CD4-positive, alpha-beta T cell treated with Interferon alpha-2 for 1 hour (primary cell): ENCODE data around the gene CMYA5.
A peak's percentile ranks its signal among the peaks of the same experiment; 100 is the strongest.
"Not testable (repeated sequence)": the region's sequence is repeated elsewhere in the genome, so short reads cannot be mapped to it uniquely, and the experiment has no call there.

Experiments
- DNase-seq, 2 donors: peaks; one replicate each; pipeline ENCODE4 v3.0.0-alpha.2; 2020 to 2022

Gene CMYA5

DNA sequence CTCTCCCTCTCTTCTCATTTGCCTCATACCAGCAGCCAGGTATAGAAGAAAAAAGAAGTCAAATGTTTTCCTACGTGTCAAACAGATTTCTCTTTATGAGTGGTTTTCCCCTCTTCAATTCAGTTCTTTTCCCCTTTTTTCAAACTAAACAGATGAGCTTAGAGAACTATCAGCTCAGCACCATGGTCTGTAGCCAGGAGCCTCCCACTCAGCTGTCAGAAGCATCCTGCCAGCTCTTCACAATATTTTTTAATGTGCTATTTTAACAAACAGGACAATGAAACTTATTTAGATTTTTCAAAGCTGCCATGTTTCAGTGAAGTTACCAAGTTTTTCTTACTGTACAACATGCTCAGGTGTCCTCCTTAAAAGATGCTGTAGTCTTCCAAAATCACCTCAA, 63.5 kb downstream of the CMYA5 start:
- DNase-seq: no peak

DNA sequence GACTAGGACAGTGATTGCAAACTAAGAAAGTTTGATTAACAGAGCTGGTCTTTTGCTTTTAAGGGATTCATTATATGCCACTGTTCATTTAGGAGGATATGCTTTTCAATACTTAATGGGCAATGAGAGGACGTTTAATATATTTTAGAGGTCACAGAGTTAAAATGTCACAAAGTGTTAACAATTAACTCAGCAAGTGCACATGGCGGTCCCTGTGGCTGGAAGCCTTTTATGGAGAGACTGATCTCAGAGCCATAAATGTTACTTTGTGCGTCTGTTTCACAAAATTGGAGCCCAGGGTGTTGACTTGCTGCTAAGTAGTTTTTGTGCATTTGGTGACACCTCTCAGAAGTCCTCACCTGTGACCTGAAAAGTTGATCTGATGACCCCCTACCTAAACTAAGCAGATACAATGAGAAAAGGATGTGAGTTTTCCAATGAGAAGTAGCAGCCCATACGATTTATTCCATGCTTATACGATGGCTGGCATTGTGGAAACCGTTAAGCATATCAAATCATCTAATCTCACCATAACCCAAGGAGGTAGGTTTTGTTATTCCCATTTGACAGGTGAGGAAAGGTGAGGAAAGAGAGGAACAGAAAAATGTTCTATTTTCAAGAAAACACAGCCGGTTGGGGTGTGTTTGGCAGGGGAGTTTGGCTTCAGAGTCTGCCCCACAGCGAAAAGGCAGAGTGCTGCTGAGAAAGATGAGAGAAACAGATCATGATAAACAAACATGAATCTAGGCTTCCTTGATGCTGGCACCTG, 64.4 kb downstream of the CMYA5 start:
- no peak for DNase-seq

DNA sequence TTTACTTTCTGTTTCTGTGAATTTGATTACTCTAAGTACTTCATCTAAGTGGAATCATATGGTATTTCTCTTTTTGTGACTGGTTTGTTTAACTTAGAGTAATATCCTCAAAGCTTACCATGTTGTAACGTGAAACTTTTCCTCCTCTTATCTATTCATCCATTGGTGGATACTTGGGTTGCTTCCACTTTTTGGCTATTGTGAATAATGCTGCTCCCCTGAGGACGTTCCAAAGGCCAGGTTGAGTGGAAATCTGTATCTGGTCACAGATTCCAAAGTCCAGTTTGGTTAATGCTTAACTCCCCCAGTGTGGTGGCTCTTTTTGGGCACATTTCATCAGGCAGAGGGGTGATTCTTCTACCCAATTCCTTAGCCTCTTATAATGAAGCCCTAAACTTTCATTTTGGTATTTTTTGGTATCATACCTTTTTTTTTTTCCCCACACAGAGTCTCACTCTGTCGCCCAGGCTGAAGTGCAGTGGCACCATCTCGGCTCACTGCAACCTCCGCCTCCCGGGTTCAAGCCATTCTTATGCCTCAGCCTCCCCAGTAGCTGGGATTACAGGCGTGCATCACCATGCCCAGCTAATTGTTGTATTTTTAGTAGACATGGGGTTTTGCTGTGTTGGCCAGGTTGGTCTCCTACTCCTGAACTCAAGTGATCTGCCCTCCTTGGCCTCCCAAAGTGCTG, 65.4 kb downstream of the CMYA5 start:
- DNase-seq: no peak

GRCh38 chr5:79756076-79756475, 66.4 kb downstream of the CMYA5 start:
- no peak for DNase-seq

DNA sequence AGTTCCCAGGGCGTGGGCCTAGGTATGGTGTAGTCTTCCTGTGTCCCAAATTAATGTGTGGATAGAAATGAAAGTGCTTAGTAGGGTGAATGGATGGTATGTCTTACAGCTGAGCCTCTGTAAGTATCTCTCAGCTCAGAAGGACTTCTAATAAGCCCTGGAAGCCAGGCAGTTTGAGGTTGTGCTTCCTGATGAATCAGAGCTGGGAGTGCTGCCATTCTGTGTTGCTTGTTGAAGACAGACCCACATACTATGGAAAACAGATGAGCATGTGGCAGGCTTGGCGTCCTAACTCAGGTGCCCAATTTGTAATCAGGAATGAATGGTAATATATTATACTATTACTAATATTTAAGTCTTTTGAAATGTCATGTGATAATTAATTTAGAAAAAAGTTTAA, 69.8 kb downstream of the CMYA5 start:
- DNase-seq: no peak

DNA sequence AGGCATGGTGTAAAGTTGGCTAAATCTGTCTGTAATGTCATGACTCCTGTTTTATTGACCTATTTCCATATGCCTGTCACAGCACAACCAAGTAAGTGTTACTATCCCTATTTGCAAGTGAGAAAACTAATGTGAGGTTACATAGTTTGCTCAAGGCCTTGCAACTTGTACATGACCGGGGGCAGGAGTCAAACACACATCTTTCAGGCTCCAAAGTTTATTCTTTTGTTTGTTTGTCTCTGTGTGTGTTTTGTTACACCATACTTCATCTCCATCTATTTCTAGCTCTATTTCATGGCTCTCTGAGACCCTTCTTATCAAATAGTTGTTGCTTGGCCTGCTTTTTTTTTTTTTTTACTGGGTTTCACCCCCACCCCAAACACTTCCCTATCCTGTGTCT, 70.2 kb downstream of the CMYA5 start:
- DNase-seq: no peak

DNA sequence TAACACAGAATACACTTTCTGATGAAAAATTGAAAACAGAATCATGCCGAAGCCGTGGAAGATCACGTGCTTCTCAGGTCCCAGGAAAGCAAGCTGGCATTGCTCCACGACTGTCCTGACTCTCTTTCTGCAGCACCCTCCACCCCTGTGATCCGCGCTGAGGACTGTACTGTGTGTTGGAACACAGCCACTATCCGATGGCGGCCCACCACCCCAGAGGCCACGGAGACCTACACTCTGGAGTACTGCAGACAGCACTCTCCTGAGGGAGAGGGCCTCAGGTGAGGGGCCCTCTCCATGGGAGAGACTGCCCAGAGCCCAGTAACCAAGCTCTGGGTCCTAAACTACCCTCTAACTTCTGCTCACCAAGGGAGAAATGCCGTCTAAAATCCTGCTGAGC, 73.3 kb downstream of the CMYA5 start:
- DNase-seq: no peak

DNA sequence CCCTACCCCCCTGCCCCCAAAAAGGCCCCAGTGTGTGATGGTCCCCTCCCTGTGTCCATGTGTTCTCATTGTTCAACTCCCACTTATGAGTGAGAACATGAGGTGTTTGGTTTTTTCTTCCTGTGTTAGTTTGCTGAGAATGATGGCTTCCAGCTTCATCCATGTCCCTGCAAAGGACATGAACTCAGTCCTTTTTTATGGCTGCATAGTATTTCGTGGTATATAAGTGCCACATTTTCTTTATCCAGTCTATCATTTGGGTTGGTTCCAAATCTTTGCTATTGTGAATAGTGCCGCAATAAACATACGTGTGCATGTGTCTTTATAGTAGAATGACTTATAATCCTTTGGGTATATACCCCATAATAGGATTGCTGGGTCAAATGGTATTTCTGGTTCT, 74.5 kb downstream of the CMYA5 start:
- not testable (repeated sequence) for DNase-seq

DNA sequence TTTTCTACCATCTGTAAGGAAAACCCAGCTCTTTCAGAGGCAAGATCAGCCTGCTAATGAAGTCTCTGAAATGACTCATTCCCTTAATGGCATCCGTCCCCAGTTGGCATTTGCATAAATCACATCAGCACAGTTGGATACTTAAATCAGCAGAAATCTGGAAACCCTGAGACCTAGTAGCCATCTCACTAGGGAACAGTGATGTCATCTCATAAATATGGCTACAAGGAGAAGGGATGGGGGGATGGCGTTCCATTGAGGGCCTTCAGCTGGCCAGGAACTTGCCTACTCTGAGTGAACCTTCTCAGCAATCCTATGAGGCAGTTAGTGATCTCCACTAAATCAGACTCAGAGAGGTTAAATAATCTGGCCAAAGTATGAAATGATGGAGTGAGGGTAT, 81.8 kb downstream of the CMYA5 start:
- DNase-seq: no peak

GRCh38 chr5:79772651-79773050, 83.0 kb downstream of the CMYA5 start:
- DNase-seq: no peak

DNA sequence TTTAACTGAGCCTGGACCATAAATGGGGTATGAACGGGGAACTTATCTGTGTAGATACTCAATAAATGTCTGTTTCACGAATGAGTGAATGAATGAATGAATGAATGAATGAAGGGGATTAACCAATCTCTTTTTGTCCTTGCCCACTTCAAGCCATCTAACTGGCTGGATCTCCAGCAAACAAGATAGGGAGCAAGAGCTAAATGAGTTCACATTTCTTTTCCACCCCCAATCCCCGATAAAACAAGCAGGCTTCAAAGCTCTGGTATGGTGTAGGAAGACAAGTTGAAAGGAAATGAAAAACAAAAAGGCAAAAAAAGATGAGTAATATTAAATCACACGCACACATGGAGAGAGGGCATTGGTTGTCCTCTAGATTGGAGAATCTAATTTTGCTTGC, 84.0 kb downstream of the CMYA5 start:
- no peak for DNase-seq

DNA sequence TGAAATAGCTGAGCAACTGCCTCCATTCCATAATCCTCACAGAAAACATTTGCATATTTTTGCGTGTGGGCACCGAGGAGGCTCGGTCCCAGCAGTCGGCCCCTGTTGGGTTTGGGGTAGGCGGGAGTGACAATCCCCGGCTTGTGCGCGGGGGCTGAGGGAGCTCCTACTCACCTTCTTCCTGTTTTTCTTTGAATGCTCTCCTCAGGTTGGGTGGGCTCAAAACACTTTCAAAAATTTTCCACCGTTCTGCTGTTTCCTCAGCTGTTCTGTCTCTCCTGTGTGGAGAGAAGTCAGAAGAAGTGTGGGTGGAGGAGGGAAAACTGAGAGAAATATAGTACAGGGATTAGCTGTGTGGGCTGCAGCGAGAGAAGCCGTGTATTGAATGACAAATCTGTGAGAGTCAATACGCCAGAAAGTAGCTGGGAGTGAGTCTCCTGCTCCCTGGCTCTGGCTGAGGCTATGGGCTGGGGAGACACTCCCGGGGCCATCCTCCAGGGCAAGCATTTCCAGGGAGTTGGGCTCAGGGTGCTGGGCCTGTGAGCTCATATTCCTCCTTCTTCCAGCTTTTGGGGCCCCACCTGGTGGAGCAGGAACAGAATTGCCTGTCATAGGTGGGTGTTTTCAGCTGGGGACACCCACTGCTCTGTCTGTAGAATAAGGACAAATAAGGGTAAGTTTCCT, 84.7 kb downstream of the CMYA5 start:
- peak in 1 of 2 donors; percentile 4 for DNase-seq

DNA sequence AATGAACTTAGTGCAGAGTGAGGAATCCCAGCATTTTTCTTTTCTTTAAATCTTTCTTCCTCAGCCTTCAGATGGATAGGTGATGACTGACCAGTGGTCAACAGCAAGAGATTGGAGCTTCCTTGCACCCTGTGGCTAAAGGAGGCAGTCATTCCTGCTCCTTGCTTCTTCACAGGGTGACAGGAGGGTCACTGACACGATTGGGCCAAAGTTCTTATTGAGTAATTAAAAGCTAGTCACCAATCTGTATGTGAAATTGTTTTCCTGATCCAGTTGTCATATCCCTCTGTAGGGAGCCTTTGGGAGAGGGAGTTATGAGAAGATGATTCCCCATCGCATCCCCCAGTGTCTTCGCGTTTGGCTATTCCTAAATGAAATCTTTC, 85.2 kb downstream of the CMYA5 start:
- DNase-seq: no peak

DNA sequence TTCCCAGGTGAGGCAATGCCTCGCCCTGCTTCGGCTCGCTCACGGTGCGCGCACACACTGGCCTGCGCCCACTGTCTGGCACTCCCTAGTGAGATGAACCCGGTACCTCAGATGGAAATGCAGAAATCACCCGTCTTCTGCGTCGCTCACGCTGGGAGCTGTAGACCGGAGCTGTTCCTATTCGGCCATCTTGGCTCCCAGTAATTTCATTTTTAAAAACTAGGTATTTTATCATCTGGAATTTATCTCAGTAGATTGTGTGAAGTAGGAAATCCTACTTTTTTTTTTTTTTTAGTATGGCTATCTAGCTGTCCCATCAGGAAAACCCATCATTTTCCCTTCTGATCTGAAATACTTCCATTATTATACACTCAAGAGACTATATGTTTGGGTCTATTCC, 95.1 kb downstream of the CMYA5 start:
- not testable (repeated sequence) for DNase-seq

- DNase-seq: no peak
These were observed 96.3 kb downstream of the CMYA5 start for GRCh38 chr5:79785983-79786382.

DNA sequence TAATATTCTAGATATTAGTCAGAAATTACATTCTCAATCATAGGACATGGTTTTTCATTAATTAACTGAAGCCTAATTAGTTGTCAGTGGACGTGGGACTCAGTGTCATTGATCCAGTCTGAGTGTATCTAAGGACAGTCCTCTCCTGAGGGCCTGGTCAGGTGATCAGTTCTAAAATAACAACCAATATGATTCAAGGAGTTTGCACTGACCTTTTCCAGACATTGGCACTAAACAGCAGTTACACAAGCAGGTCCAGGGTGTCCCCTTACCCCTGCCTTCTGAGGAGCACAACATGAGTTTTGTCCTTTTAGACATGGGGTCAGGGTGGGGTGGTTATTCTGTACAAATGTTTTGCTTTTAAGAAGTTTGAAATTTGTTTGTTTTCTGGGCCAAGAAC, 97.8 kb downstream of the CMYA5 start:
- DNase-seq: no peak

- no peak for DNase-seq
These were observed 102.2 kb downstream of the CMYA5 start for GRCh38 chr5:79791843-79792242.

GRCh38 chr5:79792463-79792862, 102.8 kb downstream of the CMYA5 start:
- DNase-seq: no peak

DNA sequence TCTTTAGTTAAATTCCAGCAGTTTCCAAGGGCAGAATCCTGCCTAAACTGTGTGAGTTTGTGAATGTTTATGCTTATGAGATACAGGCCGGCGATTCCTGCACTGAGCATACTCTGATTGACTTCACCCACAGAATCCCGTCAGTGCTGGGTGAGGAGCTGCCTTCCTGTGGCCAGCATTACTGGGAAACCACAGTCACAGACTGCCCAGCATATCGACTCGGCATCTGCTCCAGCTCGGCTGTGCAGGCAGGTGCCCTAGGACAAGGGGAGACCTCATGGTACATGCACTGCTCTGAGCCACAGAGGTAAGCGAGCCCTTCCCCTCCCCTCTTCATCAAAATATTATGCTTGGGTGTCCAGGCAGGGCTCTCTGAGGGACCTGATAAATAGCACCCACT, 103.7 kb downstream of the CMYA5 start:
- DNase-seq: no peak

DNA sequence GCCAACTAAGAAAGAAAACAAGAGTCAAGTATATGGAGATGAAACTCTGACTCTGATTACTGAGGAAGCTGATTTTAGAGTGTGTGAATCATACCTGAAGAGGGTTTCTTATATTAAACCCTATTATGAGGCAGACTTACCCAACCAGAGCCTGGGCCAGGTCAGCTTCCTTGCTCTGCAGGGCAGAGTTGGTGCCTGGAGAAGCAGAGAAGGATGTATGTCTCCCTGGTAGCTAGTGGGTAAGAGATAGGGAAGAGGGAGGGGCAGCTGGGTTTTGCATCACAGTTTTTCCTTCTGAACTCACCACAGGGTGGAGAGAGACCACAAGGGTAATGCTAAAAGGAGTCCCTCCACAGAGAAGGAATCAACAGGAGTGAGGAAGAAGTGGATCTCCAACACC, 104.1 kb downstream of the CMYA5 start:
- DNase-seq: no peak

GRCh38 chr5:79794347-79794746, 104.7 kb downstream of the CMYA5 start:
- DNase-seq: no peak

DNA sequence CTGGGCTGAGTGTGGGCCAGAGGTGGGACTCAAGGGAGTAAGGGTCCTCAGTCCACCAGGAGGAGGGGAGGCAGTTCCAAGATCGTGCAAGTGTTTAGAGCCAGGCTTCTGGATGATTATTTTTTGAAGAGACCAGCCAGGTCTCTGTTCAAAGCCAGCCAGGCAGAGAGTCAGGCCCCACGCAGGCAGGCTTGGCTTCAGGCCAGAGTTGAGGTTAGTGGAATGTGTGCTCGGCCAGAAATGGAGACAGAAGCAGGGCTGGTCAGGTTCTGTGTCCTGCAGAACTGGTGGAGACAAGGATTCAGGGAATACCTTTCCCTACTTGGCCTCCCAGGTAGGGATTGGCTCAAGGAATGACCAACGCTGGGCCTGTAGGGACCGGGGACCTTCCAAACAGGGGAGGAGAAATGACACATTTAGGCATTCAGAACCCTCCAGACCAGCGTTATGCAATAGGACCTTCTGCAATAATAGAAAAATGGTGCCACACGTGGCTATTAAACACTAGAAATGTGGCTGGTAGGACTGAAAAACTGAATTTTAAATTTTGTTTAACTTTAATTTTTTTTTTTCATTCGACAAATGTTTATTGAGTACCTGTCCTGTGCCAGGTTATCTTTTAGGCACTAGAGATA, 106.2 kb downstream of the CMYA5 start:
- DNase-seq: no peak

DNA sequence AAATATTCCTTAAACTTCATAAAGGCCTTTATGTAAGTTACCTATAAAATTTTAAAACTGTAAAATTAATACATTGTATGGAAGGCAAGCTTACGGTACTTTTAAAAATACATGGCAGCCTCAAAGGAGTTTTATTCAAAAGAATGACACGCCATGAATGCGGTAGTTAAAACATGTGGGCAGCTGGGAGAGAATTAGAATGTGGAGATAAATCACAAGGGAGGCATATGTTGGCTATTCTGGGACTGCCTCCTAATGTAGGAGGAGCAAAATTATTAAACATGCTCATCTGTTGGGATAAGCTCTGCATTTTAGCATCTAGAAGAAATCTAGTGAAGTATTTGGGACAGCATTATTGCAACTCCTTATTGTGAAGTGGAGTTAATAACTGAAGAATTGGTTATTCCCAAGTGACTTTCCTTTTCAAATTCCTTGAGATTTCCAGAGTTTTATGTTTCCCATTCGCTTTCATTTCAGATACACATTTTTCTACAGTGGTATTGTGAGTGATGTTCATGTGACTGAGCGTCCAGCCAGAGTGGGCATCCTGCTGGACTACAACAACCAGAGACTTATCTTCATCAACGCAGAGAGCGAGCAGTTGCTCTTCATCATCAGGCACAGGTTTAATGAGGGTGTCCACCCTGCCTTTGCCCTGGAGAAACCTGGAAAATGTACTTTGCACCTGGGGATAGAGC, 109.4 kb downstream of the CMYA5 start:
- no peak for DNase-seq
